HG03439 (cell line): ENCODE data around the gene WAS.
"Not testable (repeated sequence)": the region's sequence is repeated elsewhere in the genome, so short reads cannot be mapped to it uniquely, and the experiment has no call there.

Source experiments
- ATAC-seq: cut with Tn5 transposase; IDR thresholded peaks from one replicate; pipeline ENCODE4 v1.9.1; 2021; ENCODE audit warnings: mild to moderate bottlenecking, moderate library complexity; ENCODE audit not compliant: unreplicated experiment

The WAS gene

GRCh38 chrX:48683411-48683982 lies at the start of gene WAS:
WAS (plus strand) TSS chrX:48683799; CDS start chrX:48683854, 55 bp downstream.
- ATAC-seq, result peak; percentile 80

DNA sequence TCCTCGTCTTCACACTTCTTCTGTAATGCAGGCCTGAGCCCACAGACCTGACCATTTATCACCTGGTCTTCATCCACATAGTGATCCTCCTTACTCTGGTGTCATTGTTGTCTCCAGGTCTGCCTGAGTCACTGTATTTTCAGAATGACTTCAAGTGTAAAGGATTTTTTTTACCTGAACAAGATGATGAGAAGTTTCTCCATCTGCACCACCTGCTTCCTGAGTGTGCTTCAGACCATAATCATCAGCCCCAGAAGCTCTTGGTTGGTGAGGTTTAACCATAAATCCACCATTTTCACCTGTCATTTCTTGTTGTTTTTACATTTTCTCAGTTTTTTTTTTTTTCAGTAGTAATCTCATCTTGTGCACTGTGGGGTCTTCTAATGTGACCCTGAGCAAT lies 47.3 kb upstream of the WAS start:
- ATAC-seq, result no peak

- no peak for ATAC-seq
Observed at GRCh38 chrX:48636776-48637175, 46.8 kb upstream of the WAS start.

DNA sequence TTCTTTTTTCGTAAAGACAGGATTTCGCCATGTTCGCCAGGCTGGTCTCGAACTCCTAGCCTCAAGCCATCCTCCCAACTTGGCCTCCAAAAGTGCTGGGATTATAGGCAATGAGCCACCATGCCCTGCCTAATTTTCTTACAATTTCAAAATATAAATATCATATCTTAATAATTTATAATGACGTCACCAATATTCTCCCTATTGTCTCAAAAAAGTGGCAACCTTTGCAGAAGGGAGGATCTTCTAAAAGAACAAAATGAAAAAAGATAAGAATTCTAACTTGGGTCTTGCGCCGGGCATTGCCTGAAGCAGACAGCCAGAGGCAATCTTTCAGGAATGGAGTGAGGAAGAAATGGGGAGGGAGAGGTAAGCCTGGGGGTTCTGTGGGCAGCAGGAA lies 37.9 kb upstream of the WAS start:
- no peak for ATAC-seq

- ATAC-seq, result no peak
Observed at GRCh38 chrX:48648336-48648751, 35.3 kb upstream of the WAS start.

GRCh38 chrX:48649102-48649501 lies 34.5 kb upstream of the WAS start:
- no peak for ATAC-seq

DNA sequence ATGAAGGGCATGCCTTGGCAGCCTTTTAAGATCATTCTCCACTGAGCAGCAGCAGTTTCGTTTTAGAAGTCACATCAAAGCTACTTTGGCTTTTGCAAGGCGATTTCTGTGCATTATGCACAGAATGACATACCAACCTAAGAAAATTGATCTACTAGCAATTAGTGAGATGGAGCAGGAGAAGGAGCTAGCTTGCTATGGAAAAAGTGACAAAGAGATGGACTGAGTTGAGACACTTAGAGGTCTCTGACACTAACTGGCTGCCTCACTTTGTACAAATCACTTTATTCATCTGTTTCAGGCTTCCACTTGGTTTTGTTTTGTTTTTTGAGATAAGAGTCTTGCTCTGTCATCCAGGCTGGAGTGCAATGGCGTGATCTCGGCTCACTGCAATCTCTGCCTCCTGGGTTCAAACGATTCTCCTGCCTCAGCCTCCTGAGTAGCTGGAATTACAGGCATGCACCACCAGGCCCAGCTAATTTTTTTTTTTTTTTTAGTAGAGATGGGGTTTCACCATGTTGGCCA lies 31.5 kb upstream of the WAS start:
- not testable (repeated sequence) for ATAC-seq

DNA sequence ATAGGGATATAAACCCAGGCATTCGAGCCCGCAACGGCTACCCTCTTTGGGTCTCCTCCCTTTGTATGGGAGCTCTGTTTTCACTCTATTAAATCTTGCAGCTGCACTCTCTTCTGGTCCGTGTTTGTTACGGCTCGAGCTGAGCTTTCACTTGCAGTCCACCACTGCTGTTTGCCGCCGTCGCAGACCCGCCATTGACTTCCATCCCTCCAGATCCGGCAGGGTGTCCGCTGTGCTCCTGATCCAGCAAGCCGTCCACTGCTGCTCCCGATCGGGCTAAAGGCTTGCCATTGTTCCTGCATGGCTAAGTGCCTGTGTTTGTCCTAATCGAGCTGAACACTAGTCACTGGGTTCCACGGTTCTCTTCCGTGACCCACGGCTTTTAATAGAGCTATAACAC lies 28.9 kb upstream of the WAS start:
- ATAC-seq, result not testable (repeated sequence)

GRCh38 chrX:48659686-48660085 lies 23.9 kb upstream of the WAS start:
- ATAC-seq, result not testable (repeated sequence)

DNA sequence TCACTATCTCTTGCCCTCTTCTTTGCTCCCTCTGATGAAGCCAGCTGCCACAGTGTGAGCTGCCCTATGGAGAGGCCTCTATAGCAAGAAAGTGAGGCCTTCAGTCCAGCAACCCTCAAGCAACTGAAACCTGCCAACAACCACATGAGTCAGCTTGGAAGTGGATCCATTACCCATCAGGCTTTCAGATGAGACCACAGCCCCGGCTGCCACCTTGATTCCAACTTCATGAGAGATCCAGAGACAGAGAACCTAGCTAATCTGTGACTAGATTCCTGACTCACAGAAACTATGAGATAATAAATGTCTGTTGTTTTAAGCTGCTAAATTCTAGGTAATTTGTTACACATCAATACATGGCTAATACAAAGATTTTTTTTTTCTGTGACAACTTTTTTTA lies 20.4 kb upstream of the WAS start:
- no peak for ATAC-seq

GRCh38 chrX:48664156-48664555 lies 19.4 kb upstream of the WAS start:
- ATAC-seq, result no peak

DNA sequence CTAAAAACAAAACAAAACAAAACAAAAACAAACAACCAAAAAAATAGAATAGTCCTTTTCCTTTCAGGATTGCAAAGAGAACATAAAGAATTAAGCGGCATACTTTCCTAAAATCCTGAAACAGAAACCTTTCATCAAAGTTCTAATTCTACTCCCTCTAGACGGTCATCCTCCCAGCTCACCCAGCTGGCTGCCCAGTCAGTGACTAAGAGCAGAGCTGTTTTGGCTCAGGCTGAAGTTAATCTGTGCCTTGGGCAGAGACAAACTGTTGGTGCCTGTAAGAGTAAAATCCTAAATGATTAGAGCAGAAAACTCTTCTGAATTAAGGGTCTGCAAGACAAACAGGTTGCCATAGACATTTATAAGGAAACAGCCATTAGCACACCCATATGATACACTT lies 17.6 kb upstream of the WAS start:
- ATAC-seq, result no peak

- no peak for ATAC-seq
Observed at GRCh38 chrX:48666649-48667048, 16.9 kb upstream of the WAS start.

- ATAC-seq, result no peak
Observed at GRCh38 chrX:48667509-48667908, 16.1 kb upstream of the WAS start.

DNA sequence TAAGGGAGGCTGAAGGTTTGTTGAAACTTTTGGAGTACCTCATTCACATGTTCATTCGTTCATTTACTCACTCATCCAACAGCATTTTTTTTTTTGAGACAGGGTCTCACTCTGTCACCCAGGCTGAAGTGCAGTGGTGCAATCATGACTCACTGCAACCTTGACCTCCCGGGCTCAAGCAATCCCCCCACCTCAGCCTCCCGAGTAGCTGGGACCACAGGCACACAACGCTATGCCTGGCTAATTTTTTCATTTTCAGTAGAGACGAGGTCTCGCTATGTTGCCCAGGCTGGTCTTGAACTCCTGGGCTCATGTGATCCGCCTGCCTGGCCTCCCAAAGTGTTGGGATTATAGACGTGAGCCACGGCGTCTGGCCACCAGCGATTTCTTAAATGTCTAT lies 15.4 kb upstream of the WAS start:
- ATAC-seq, result not testable (repeated sequence)

DNA sequence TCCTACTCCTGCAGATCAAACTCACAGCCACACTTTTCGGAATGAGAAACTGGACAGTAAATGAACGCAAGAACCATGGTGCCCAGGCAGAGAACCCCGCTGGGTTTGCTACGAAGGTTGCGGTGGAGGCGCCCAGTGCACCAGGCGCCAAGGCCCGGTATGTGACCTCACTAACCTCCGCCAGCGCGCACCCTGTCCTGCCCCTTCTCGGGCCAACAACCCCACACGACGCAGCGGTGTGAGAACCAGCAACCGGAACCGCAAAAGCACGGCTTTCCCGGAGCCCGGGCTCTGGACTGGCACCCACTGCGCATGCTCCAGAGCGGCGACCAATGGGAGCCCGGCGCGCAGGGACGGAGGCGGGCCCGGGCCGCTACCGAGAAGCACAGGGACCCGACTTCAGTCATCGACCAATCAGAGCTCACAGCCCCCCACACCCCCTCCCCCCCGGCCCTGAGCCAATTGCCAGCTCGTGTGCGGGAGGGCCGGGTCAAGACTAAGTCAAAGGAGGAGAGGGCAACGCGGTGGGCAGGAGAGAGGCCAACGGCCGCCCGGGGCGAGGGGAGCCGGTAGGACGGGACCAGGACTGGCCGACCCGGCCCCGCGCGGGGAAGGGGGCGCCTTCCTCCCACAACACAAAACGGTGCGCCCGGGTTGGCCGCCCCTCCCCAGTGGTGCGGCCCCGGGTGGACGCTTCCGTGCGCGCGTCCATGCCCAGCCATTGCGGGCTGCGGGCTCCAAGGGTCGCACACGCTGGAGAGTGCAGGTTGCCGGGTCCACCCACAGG lies 7.3 kb upstream of the WAS start:
- ATAC-seq, result peak; percentile 94

GRCh38 chrX:48676893-48677270 lies 6.7 kb upstream of the WAS start:
- peak; percentile 15 for ATAC-seq

- ATAC-seq, result no peak
Observed at GRCh38 chrX:48677516-48677915, 6.1 kb upstream of the WAS start.

- ATAC-seq, result not testable (repeated sequence)
Observed at GRCh38 chrX:48680467-48680866, 3.1 kb upstream of the WAS start.

DNA sequence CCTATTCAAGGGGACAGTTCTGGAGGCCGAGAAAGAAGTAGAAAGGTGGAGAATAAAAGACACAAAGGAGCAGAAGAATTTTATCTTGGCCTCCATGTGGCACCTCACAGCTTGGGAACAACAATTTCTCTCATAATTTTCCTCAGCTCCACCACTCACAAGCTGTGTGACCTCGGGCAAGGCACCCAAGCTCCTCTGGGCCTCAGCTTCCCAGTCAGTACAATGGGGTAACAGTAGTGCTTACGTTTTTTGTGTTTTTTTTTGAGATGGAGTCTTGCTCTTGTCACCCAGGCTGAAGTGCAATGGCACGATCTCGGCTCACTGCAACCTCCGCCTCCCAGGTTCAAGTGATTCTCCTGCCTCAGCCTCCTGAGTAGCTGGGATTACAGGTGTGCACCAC lies 2.7 kb upstream of the WAS start:
- ATAC-seq, result not testable (repeated sequence)

DNA sequence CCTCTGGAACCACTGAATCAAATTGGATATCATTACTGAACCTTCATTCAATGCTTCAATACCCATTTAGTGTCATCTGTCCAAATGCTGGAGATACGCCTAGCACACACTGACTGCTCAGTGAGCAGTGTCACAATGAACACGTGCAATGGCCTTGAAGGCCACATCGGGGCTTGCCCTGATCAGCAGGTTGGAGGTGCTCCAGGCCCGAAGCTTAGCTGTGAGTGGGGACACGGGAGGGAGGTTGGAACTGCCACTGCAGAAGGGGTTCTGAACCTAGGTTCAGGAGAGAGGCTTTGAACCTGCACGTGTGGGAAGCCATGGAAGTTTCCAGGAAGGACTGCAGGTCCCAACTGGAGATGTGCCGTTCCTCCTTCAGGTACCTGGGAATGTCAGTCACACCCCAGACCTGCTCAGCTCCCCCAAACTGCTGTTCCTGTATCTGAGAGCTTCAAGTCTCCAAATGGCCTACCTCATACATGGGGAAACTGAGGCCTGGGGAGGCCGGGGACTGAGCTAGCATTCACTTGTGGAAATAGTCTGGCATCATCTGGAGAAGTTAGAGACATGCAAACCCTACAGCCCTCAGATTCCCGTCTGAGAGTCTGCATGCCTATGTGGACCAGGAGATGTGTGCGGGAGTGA lies 1.9 kb upstream of the WAS start:
- no peak for ATAC-seq

DNA sequence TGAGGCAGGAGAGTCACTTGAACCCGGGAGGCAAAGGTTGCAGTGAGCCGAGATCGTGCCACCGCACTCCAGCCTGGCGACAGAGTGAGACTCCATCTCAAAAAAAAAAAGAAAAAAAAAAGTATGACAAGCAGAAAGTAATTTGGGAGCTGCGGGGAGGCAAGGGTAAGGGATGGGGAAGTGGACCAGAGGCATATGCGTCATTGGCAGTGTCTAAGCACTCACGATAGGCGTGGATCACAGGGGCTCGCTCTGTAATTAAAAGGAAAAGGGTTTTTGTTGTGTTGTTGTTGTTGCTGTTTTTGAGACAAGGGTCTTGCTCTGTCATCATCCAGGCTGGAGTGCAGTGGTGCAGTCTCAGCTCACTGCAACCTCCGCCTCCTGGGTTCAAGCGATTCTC lies 804 bp upstream of the WAS start:
- not testable (repeated sequence) for ATAC-seq
